GM19351 (cell line): ENCODE data around the gene TXK.
"Not testable (repeated sequence)": the region's sequence is repeated elsewhere in the genome, so short reads cannot be mapped to it uniquely, and the experiment has no call there.

Experiments
- ATAC-seq: cut with Tn5 transposase; IDR thresholded peaks from one replicate; pipeline ENCODE4 v1.9.1; 2021; ENCODE audit warnings: mild to moderate bottlenecking, moderate library complexity; ENCODE audit not compliant: unreplicated experiment

TXK gene

DNA sequence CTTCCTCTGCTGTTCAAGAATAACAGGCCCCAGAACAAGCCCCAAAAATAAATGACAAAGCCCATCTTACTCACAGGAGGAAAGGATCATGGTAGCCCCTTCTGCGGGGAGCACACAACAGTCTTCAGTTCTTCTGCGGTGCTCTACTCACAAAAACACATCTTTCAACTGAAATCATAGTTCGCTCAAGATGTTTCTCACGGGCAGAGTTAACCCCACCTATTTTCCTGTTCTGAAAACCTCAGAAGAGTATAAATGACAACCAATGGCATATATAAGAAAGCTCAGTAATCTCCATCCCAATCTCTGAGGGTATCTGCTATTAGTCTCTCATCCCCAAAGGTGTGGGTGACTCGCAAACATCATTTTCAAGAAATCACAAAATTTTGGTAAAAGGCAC is at the start of gene TXK:
TXK (minus strand) TSS at position 170 of the 400 bp plus-strand sequence; CDS start at position 90, 80 bp downstream.
- ATAC-seq, result no peak

DNA sequence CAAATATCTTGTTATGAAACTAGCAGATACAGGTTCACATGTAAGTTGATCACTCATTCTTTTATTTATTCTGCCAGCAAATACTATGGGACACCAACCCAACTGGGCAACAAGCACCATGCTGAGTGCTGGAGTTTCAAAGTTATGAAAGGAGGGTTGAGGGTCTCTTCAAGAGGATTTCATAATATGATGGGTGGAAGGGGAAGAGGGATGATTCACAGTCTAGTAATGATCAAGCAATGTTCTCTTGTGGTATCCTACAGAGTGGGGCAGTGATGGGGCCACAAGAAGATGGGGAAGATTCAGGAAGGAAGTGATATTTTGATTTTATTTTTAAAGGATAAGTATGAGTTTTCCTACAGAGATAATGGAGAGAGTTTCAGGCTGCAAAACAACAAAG is 46.2 kb upstream of the TXK start:
- ATAC-seq, result no peak

DNA sequence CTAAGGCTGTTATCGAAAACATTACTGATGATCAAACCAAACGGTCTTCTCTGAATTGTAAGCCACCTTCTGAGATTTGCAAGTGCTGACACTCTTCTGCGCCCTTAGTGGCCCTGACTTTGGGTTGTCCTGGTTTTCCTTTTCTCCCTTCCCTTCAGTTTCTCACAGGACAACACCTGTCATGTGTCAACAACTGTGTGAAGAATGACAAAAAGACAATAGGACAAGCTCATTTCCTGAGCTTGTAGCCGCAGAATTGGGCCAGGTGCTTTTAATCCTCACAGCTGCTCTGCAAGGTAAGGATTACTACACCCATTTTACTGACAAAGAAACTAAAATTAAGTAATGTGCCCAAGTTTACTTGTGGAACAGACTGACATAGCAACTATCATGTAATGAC is 44.9 kb upstream of the TXK start:
- no peak for ATAC-seq

DNA sequence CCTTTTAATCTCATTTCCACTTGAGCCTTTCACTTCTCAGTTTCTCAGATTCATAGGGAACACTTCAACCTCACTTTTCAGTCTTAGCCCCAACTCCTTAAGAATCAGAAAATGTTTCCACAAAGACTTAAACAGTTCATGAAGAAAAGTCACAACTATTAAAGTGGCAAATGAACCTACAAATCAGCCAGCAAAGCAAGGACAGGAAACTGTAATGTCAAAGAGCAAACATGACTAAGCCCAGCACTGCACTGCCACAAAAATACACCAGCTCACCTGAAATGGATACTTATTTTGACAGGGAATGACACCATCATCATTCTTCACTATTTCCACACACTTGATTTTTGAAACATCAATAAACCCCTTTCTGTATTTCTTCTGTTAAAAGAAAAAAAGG is 41.8 kb upstream of the TXK start:
- no peak for ATAC-seq

DNA sequence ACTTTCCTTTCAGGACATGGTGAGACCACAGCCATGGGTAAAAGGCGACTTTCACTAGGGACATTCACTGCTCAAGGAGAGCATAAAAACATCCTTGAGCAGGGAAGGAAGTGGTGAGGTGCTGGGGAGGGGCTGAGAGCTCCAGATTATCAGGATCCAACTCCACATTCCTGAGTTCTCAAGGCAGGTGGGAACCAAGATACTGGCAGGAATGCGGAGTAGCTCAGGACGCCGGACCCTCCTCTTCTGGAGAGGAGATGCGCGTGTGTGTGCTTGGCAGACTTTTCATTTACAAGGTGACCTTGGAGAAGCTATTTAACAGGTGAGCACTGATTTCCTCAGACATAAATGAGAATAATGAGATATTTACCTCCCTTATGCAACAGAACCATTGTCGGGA is 41.3 kb upstream of the TXK start:
- no peak for ATAC-seq

DNA sequence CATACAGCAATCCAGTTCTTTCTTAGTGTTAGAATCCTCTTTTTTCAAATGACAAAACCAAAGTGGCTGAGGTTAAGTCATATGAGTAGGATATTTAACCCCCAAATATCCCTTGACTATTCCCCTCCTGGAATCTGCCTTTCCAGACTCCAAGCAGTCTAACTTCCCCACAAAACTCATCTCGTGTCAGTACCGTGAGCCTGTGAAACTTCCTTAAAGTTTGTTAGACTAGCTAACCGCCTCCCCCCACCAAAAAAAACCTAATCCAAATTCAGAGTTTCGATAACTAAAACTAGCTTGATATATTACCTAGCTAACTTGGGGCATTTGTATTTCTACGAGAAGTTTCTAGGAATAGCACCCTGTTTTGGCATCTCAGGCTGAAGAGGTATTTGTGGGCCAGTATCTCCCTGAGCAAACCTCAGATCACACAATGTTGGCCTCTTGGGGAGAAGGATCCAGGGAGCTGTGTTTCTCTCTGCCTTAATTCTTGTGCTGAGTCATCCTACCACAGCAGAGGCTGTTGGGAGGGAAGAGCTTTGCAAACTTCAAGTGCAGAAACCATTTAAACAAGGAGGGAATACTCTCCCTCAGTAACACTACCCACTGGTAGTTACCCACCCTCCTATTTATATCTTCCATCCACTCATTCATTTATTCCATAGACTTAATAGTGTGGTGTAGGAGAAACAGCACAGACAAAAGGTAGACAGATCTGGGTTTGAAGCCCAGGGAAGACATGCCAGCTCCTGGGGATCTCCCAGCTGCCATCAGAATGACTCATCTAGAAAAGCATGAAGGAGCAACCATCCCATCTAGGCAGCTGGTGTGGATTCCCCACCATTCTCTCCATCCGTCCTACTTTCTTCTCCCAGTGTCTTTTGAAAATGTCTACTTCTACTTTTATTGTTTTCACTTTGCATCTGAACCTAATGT is 39.3 kb upstream of the TXK start:
- peak; percentile 49 for ATAC-seq

DNA sequence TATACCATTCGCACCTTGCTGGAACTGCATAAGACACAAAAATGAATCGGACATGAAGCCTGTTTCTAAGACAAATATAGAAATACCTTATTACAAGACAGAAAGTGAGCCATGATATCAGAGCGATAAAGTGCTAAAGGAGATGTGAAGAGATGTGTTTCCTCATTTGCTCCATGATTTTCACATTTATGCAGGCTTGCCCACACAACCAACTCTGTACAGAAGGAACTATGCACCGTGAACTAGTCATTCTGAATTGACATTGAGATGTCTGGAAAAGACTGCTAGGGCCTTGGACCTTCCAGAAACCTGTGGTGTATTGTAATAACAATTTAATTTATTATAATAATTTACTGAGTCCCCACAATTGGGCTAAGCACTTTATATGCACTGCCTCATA is 38.6 kb upstream of the TXK start:
- no peak for ATAC-seq

DNA sequence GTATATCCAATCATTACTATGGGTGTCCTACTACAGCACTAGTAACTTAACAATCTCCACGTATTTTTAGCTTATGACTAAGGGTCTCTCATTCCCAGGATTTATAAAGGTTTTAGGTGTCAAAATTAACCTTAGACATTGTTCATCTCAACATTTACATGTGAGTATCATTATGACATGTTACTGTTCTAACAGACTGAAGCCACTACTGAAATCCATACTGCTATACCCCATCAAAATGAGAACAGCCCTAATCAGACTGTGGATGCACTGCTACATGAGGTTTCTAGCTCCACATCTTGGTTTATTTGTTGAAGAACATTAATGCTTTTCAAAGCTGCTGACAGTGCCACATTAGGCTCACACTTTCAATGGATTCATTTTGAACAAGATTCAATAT is 35.6 kb upstream of the TXK start:
- no peak for ATAC-seq

DNA sequence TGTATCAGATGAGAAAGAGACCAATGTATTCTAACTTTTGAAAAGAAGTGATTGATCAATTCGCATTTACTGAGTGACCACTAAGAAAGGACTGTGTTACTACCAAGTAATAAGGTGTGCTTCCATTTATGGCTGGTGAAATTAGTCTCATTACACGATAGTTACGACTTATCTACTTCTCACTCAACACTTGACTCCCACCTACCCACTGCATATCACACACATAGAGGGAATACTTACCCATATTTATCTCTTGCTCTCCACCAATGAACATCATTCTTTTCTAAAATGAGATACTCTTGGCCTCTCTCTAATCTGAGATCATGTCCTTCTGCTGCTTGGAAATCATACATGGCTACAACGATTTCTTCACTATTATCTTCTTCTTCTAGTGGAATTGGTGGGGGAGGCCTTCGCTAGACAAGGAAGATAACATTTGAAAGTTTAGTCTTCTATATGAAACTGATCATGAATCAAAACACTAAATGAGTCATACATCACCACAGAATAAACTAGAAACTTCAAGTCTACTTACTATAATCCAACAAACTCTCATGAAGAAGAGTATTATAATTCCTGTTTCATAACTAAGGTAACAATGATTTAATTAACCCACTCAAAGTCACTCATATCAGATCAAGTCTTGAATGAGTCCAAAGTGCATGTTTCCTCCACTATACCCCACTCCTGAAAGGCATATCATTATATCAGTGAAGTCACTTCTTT is 33.7 kb upstream of the TXK start:
- ATAC-seq, result no peak

DNA sequence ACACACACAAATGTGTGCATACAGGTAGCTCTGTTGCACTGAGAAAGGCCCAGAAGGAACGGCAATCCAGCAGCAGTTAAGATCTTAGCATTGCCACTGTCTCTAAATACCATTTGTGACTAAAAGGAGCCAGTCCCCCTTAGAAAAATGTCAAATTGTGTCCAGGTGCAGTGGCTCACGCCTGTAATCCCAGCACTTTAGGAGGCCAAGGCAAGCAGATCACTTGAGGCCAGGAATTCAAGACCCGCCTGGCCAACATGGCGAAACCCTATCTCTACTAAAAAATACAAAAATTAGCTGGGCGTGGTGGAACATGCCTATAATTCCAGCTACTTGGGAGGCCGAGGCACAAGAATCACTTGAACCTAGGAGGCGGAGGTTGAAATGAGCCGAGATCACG is 30.5 kb upstream of the TXK start:
- not testable (repeated sequence) for ATAC-seq

DNA sequence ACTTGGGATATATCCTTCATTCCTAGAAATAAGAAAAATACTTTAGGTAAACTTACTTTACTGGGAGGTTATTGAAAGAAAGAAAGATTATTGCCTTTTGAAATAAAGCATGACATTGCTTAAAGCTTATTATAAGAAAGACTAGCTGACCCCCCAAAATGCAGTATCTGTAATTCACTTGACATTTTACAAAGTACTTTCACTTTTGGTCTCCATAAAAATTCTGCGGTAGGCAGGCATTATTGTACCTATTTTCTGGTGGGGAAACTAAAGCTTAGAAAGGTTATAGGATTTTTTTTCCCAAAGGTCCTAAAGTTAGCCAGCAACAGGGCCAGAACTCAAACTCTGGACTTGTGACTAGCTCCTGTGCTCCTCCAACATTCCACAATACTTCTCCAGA is 29.7 kb upstream of the TXK start:
- no peak for ATAC-seq

DNA sequence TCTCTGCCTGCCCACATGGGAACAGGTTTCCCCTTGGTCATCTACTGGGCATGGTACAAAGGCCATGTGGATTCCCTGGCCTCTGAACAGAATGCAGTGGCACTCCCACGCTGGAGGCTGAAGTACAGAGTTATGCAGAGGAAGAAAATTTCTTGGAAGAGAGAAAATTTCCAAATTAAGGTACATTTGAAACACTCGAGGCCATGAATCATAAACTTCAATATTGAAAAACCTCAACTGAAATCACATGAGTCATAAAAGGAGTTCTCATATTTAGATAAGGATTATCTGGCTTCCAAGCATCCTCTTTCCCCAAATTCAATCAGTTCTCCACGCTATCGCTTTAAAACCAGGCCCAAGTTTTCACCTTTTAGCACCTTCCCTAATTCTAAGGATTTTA is 28.1 kb upstream of the TXK start:
- ATAC-seq, result no peak

DNA sequence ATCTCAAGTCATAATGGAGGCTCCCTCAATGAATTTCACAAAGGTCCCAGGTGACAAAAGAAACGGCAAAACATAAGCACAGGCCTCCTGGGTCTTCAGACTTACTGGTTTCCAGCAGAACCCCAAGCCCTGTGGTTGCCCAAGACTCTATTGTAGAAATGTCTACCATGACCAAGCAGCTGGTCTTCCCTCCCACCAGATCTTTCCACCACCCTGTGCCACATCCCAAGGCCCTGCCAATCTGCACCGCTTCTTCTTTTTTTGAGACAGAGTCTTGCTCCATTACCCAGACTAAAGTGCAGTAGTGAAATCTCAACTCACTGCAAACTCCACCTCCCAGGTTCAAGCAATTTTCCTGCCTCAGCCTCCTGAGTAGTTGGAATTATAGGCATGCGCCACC is 23.2 kb upstream of the TXK start:
- no peak for ATAC-seq

DNA sequence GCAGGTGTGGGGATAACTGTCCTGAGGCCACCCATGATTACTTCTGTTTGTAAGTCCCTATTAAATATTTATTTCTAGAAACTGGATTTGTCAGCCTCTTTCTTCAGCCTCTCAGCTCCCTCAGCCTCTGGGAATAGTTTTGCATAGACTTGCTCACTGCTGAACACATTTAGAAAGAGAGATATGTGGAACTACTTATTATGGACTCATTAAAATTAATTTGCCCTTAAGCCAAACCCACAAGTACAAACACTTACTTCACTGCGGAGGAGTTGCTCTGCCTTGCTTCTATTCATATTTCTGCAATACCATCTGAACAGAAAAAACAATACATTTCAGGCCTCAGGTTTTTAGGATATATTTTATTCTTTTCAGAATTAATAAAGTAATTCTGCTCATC is 22.4 kb upstream of the TXK start:
- no peak for ATAC-seq

DNA sequence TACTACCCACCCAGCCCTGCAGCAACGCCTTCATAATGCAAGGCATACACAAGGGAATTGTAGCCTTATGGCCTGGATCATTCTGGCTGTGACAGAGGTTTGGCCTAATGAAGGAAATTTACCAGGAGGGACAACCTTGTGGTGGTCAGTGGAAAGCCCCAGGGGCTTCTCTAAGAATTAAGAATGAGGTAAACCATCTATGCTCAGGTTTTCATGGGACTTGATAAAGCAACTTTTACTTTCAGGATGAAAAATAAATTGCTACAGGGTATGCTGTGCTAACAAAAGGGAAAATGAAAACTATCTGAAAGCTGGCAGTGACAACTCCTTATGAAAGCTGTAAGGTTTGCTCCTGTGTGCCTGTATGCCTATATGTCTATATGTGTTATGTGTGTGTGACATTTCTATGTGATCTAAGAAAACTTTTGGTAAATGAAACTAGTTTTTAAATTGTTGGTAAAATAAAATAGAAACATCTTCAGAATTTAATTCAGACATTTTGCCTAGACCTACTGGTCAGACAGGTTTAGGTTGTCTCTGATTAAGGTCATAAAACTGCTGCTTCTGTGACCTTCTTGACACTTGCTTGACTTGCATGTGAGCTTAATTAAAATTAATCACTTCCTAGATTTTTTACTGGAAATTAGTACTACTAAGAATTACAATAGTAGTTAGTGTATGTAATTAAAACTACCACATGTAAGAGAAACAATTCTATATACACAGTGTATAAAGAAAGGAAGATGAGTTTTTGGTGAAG is 19.9 kb upstream of the TXK start:
- peak; percentile 42 for ATAC-seq

DNA sequence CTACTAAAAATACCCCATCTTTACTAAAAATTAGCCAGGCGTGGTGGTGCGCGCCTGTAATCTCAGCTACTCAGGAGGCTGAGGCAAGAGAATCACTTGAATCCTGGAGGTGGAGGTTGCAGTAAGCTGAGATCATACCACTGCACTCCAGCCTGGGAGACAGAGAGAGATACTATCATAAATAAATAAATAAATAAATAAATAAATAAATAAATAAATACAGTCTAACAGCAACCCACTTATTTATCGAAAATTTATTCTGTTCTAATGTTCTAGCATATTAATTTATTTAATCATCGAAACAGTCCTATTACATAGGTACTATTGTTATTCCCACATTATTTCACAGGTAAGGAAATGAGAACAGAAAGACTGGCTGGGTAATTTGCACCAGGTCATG is 18.2 kb upstream of the TXK start:
- ATAC-seq, result no peak

DNA sequence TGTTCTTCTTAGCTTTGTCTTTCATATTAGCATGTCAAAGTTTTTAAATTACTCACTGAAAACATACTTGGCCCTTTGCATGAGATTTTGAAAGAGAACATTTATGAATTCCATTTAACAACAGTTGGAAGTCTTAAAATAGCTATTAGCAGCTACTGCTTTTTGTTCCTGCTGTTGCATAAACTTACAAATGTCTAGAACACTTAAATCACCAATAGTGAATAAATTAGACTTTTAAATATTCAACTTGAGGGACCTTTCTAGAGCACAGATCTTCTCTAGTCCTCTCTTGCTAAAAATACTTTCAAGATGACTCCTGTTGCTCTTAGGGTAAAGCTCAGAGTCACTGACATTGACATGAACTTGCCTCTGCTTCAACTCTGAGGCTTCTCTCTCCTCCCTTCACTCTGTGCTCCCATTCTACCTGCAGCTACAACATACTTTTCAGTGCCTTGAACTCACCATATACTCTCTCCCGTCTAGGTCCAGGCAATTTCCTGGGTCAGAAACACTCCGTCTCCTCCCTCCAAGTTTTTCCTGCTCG is 15.8 kb upstream of the TXK start:
- no peak for ATAC-seq

DNA sequence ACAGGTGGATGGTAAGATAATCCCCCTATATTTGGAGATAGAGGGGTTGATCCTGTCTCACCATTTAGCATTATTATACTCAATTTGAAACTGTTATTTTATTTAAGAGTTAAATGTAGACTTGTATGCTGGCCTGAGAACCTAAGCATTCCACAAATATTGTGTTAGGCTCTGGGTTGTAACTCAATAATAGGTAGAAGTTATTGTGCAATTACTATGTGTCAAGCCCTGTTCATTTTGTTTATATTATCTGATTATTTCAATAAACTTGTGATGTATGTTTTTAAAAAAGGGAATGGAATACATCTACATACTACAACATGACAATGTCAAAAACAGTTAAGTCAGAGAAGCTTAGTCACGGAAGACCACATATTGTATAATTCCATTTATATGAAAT is 13.6 kb upstream of the TXK start:
- no peak for ATAC-seq

DNA sequence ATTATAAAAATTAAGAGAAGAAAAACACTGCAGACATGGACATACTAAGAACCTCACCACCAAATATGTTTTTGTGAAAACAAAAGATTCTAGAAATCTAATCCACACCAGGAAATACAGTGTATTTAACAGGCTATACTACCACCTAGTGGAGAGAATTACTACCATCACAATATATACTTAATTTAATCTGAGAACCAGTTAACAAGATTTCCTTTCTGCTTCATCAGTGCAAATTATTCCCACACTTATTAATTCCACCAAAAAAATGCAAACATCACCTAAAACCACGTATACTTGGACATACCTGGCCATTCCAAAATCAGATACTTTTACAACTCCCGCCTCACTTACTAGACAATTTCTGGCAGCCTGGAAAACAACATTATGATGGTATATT is 7.0 kb upstream of the TXK start:
- ATAC-seq, result peak; percentile 43

DNA sequence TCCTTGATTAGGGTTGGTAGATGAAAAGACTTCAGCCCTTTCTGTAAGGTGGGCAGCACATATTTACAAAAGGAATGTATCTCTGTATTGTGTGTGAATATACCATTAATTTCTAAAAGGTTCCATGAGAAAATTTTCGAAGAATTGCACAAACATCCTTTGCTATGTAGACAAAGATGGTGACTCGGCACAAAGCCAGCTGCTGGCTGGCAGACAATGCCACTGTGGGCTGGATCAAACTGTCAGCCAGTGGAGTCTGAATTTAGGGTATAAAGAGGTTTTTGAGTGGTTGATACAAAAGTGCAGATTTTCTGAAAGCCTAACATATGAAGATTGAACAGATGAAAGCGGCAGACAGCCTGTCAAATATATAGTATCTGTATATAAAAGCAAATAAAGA is 5.6 kb upstream of the TXK start:
- no peak for ATAC-seq

DNA sequence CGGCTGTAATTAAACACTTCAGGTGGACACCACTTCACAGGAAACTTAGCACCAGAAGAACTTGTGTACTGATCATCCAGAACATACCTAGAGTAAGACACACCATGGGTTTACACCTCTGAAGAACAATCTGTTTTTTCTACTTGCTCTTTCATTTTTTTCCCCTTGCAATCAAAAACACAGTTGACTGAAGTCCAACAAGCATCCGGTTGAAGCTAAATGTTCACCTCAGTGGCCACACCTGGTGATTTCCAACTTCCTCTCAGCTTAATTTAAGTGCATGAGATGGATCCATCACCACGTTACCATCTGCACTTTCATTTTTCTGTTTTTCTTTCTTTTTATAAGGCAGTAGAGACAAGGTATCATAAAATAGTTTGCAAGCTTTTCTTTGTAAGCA is 4.9 kb upstream of the TXK start:
- ATAC-seq, result peak; percentile 80
